GM12878 (cell line): ENCODE data around the gene NUP214. TPM values are rescaled to one million over a fixed set of nuclear protein-coding genes. Genes with fewer than 3 reads are reported as not detected.

Source experiments
- ATAC-seq: fragments of 200-7000 bp; cut with Tn5 transposase; 3 replicates; pipeline ENCODE4 v1.9.1; 2020; ENCODE audit warnings: mild to moderate bottlenecking, moderate library complexity
- BruUV-seq: library from RNA; stranded (reverse); fragments of 400-500 nt; replicated peaks from 2 replicates; lab custom pipeline; 2021; lab: Mats Ljungman, UMichigan
- CTCF ChIA-PET: fragments of 300-600 bp; sonication (Branson Sonifier 250); formaldehyde crosslinking; extraction: SDS; loops from one replicate; lab custom pipeline; 2021; ENCODE audit warnings: inconsistent platforms; lab: Yijun Ruan, JAX
- POLR2A ChIA-PET: fragments of 350-600 bp; formaldehyde crosslinking; extraction: SDS; loops from one replicate; lab custom pipeline; 2021; ENCODE audit warnings: inconsistent platforms; lab: Charles Lee
- RAD21 ChIA-PET: fragments of 300-600 bp; sonication (Branson Sonifier 250); formaldehyde crosslinking; loops from one replicate; lab custom pipeline; 2023; ENCODE audit warnings: antibody characterized with exemption; ENCODE audit not compliant: unreplicated experiment; lab: Charles Lee
- SMC1A ChIA-PET: fragments of 300-600 bp; sonication (Branson Sonifier 250); formaldehyde crosslinking; loops from one replicate; lab custom pipeline; 2023; ENCODE audit not compliant: unreplicated experiment, uncharacterized antibody; lab: Charles Lee
- DNase-seq: peaks from one replicate; pipeline ENCODE4 v3.0.0-alpha.2; 2011; ENCODE audit warnings: low read depth, low spot score
- FAIRE-seq: peaks from 3 replicates; lab custom pipeline; 2011; peaks lifted over from hg19 to GRCh38; lab: Jason Lieb, UNC
- H2AFZ ChIP-seq: 2 replicates; pipeline ENCODE4 v1.6.0; 2011; ENCODE audit warnings: low read depth, low read length, control low read depth; ENCODE audit not compliant: control insufficient read depth
- H3K27ac ChIP-seq: 2 replicates; pipeline ENCODE4 v1.5.1; 2011; ENCODE audit warnings: control low read depth; ENCODE audit not compliant: control insufficient read depth, insufficient read depth
- H3K27me3 ChIP-seq, 2 experiments: replicated peaks in 1 of 2; 2 replicates each; pipeline versions ENCODE4 v1.6.0 to v1.6.1; 2011; ENCODE audit warnings: low read length in 1 of 2; ENCODE audit not compliant: control insufficient read depth in 2 of 2, insufficient read depth in 2 of 2
- H3K36me3 ChIP-seq, 2 experiments: 2 replicates each; pipeline ENCODE4 v1.5.1; 2011; ENCODE audit warnings: low read length in 1 of 2; ENCODE audit not compliant: control insufficient read depth in 2 of 2, insufficient read depth in 2 of 2
- H3K4me1 ChIP-seq: 2 replicates; pipeline ENCODE4 v1.6.1; 2011; ENCODE audit warnings: mild to moderate bottlenecking, low read length, moderate library complexity, mixed read lengths; ENCODE audit not compliant: control insufficient read depth, insufficient read depth
- H3K4me2 ChIP-seq: 2 replicates; pipeline ENCODE4 v1.6.0; 2011; ENCODE audit warnings: control low read depth; ENCODE audit not compliant: control insufficient read depth, insufficient read depth
- H3K4me3 ChIP-seq: fragments of 200-600 bp; sonication (generic); 2 replicates; pipeline ENCODE4 v1.5.1; 2016
- H3K79me2 ChIP-seq: 2 replicates; pipeline ENCODE4 v1.6.0; 2011; ENCODE audit warnings: low read length; ENCODE audit not compliant: control insufficient read depth, insufficient read depth
- H3K9ac ChIP-seq: 2 replicates; pipeline ENCODE4 v1.8.0; 2011; ENCODE audit warnings: low read length, control low read depth, mixed read lengths; ENCODE audit not compliant: control insufficient read depth, insufficient read depth
- H3K9me3 ChIP-seq: replicated peaks from 3 replicates; pipeline ENCODE4 v1.5.1; 2011; ENCODE audit warnings: mild to moderate bottlenecking, low read length; ENCODE audit not compliant: control insufficient read depth, insufficient read depth
- H4K20me1 ChIP-seq: 2 replicates; pipeline ENCODE4 v1.6.0; 2011; ENCODE audit not compliant: control insufficient read depth, insufficient read depth
- BCL11A ChIP-seq: IDR thresholded peaks from 2 replicates; pipeline ENCODE4 v1.6.1; 2011; ENCODE audit warnings: low read depth, low read length
- BRCA1 ChIP-seq: IDR thresholded peaks from 2 replicates; pipeline ENCODE4 v1.6.1; 2011; ENCODE audit warnings: low read depth, low read length, improper control_type of control experiment
- ETV6 ChIP-seq, 2 experiments: fragments of 450-650 bp in 1 of 2; IDR thresholded peaks in 1 of 2; conservative IDR thresholded peaks in 1 of 2; 2 replicates each; pipeline ENCODE4 v1.6.1; 2014; ENCODE audit warnings: antibody characterized with exemption in 1 of 2, borderline replicate concordance in 1 of 2, low read depth in 1 of 2, mild to moderate bottlenecking in 1 of 2, moderate library complexity in 1 of 2
- MTA2 ChIP-seq: fragments of 450-650 bp; IDR thresholded peaks from 2 replicates; pipeline ENCODE4 v1.6.1; 2016; ENCODE audit warnings: low read depth, mild to moderate bottlenecking, moderate library complexity
- NBN ChIP-seq: fragments of 450-650 bp; IDR thresholded peaks from 2 replicates; pipeline ENCODE4 v1.6.1; 2016
- NFIC ChIP-seq: IDR thresholded peaks from 2 replicates; pipeline ENCODE4 v1.6.1; 2012; ENCODE audit warnings: low read depth, mild to moderate bottlenecking, inconsistent platforms, low read length, moderate library complexity
- YBX1 ChIP-seq: fragments of 450-650 bp; IDR thresholded peaks from 2 replicates; pipeline ENCODE4 v1.6.1; 2016; ENCODE audit warnings: antibody characterized with exemption
- ZNF274 ChIP-seq: IDR thresholded peaks from one replicate; pipeline ENCODE4 v1.8.0; 2011; ENCODE audit not compliant: insufficient read length, insufficient read depth
- WGBS: methylation state at CpG from one replicate; pipeline ENCODE4 v1.1.6; 2016; ENCODE audit warnings: low lambda C conversion rate; ENCODE audit not compliant: insufficient replicate concordance, insufficient coverage; ENCODE audit errors: missing lambda C conversion rate; 5-methylcytosine and 5-hydroxymethylcytosine counted together
- in situ Hi-C: fragments of 300-500 bp; cut with MboI; formaldehyde crosslinking; loops from 9 replicates; pipeline ENCODE4 v1.14.3; 2018; ENCODE audit warnings: mixed read lengths
- intact Hi-C: fragments of 100-400 bp; cut with micrococcal nuclease; formaldehyde crosslinking; loops from one replicate; pipeline ENCODE4 v1.14.2; 2022; ENCODE audit not compliant: unreplicated experiment
- polyA plus RNA-seq, 11 experiments: library from polyadenylated mRNA; depleted of rRNA in 4 of 11; unstranded in 6 of 11; stranded (reverse) in 5 of 11; fragments of >200 nt; fragmentation: Nextera tagmentation in 4 of 11; fragmentation: Illumina TruSeq in 1 of 11; extraction: Ambion mirVana in 4 of 11; extraction: Trizol in 1 of 11; gene quantifications; 1 replicate in 1 of 11; 2 replicates in 10 of 11; pipeline versions ENCODE4 v1.2.1 to v1.2.3, GENCODE V29; 2011 to 2016; ENCODE audit warnings: inconsistent platforms in 2 of 11, missing spikeins in 2 of 11, low read depth in 1 of 11
- total RNA-seq, 4 experiments: library from RNA; depleted of rRNA in 3 of 4; stranded (reverse); fragments of >200 nt in 3 of 4; fragmentation: Illumina TruSeq in 1 of 4; extraction: Trizol in 1 of 4; gene quantifications; 2 replicates each; pipeline versions ENCODE4 v1.2.1 to v1.2.3, GENCODE V29; 2013 to 2021
- TF ChIP-seq, protein P1 (sequence below): IDR thresholded peaks from 2 replicates; pipeline ENCODE4 v1.6.1; 2011; ENCODE audit warnings: low read depth, low read length, improper control_type of control experiment, borderline replicate concordance

The NUP214 gene
- total and polyA plus RNA-seq, 10 of the 15 experiments (the other 5 are each of a cell fraction or from before 2014, with no cell fraction given), result 11.7 to 53.8 (median 17.6) TPM

DNA sequence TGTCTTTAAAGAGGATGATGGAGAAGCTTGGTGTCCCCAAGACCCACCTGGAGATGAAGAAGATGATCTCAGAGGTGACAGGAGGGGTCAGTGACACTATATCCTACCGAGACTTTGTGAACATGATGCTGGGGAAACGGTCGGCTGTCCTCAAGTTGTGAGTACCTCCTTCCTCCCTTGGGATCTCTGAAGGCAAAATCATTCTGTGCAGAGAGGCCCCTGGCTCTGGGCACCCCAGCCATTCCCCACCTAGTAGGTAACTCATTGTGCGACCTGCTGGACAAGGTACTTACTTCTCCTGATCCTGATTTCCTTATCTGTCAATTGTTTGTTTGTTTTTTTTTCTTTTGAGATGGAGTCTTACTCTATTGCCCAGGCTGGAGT, 7.6 kb upstream of the NUP214 start:
- no TSS peak for BruUV-seq
- POLR2A ChIA-PET, result no interaction called here
- Histone ChIP-seq H3K4me1 (no peaks in the 10 kb centered on the region), H3K4me3 (no peak overlapping the region), H3K27me3 (peaks cover 0 to 6% of the 10 kb centered on the region in 2 experiments; a peak in 2 of 4 replicates), H4K20me1 (no peaks in the 10 kb centered on the region), H3K9me3 (no peaks in the 10 kb centered on the region), H3K79me2 (no peaks in the 10 kb centered on the region), H3K9ac (no peak overlapping the region), H2AFZ (no peak overlapping the region), H3K36me3 (no peaks in the 10 kb centered on the region), H3K27ac (no peak overlapping the region), H3K4me2 (no peak overlapping the region)
- SMC1A ChIA-PET, result no interaction called here
- in situ Hi-C loops (no loop called here), intact Hi-C loops (no loop called here)
- WGBS, result 12% methylated on average over 4 of the region's 4 CpGs
- TF ChIP-seq BRCA1, result no peak
- TF ChIP-seq MTA2, result no peak
- no peak for TF ChIP-seq YBX1
- TF ChIP-seq, protein P1, sequence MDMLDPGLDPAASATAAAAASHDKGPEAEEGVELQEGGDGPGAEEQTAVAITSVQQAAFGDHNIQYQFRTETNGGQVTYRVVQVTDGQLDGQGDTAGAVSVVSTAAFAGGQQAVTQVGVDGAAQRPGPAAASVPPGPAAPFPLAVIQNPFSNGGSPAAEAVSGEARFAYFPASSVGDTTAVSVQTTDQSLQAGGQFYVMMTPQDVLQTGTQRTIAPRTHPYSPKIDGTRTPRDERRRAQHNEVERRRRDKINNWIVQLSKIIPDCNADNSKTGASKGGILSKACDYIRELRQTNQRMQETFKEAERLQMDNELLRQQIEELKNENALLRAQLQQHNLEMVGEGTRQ, result no peak
- TF ChIP-seq ZNF274, result no peak
- no peak for TF ChIP-seq NFIC
- TF ChIP-seq ETV6 (conservative IDR thresholded peaks at IDR 0.05 in 1 of 2, IDR thresholded peaks at IDR 0.05 in 1 of 2; ENCODE audit: borderline replicate concordance in 1 of 2, low read depth in 1 of 2), result no peak
- TF ChIP-seq BCL11A, result no peak
- TF ChIP-seq NBN, result no peak
- RAD21 ChIA-PET, result no interaction called here
- no peak for DNase-seq
- ATAC-seq, result no peak
- CTCF ChIA-PET, result no interaction called here
- FAIRE-seq, result no peak
